Thymus (tissue), 11 donors: ENCODE measurements around the gene MCAT. TPM values are rescaled to one million over a fixed set of nuclear protein-coding genes. Genes with fewer than 3 reads are reported as not detected.

ENCODE experiments used
- DNase-seq, 9 donors: peaks; one replicate each; pipeline ENCODE4 v3.0.0-alpha.2; 2013; ENCODE audit warnings: low spot score in 9 of 9, low read depth in 6 of 9, missing footprints in 1 of 9
- H3K27ac ChIP-seq, 2 donors: one replicate each; pipeline ENCODE4 v1.5.1; 2013; ENCODE audit warnings: control low read depth in 1 of 2, low read depth in 1 of 2, low read length in 1 of 2, mild to moderate bottlenecking in 1 of 2, moderate library complexity in 1 of 2
- H3K27me3 ChIP-seq, 2 donors: one replicate each; pipeline ENCODE4 v1.5.1; 2013; ENCODE audit warnings: low read length in 1 of 2; ENCODE audit not compliant: control insufficient read depth in 2 of 2, insufficient read depth in 1 of 2
- H3K36me3 ChIP-seq, 2 donors: one replicate each; pipeline ENCODE4 v1.5.1; 2013; ENCODE audit warnings: low read length in 1 of 2, mild to moderate bottlenecking in 1 of 2, moderate library complexity in 1 of 2; ENCODE audit not compliant: control insufficient read depth in 2 of 2, insufficient read depth in 2 of 2
- H3K4me1 ChIP-seq, 2 donors: one replicate each; pipeline ENCODE4 v1.5.1; 2013; ENCODE audit warnings: low read length in 2 of 2; ENCODE audit not compliant: control insufficient read depth in 2 of 2, insufficient read depth in 2 of 2
- H3K4me3 ChIP-seq, 2 donors: one replicate each; pipeline ENCODE4 v1.5.1; 2013; ENCODE audit warnings: low read length in 2 of 2, control low read depth in 1 of 2, mild to moderate bottlenecking in 1 of 2
- H3K9me3 ChIP-seq, 2 donors: one replicate each; pipeline ENCODE4 v1.5.1; 2013; ENCODE audit warnings: low read length in 1 of 2, mild to moderate bottlenecking in 1 of 2; ENCODE audit not compliant: control insufficient read depth in 2 of 2, insufficient read depth in 1 of 2
- WGBS: extraction: QIAGEN DNeasy Blood & Tissue Kit; methylation state at CpG from one replicate; pipeline ENCODE4 v1.1.7; 2013; 5-methylcytosine and 5-hydroxymethylcytosine counted together
- polyA plus RNA-seq: library from polyadenylated mRNA; stranded (reverse); fragments of 200-250 nt; gene quantifications from one replicate; pipeline ENCODE4 v1.2.3, GENCODE V29; 2013
- total RNA-seq: library from RNA; stranded (reverse); fragments of 120-200 nt; gene quantifications from one replicate; pipeline ENCODE4 v1.2.4, GENCODE V29; 2013
- donor health status: healthy.

MCAT gene
- total and polyA plus RNA-seq, 2 donors, result 11.7 to 12.3 TPM

DNA sequence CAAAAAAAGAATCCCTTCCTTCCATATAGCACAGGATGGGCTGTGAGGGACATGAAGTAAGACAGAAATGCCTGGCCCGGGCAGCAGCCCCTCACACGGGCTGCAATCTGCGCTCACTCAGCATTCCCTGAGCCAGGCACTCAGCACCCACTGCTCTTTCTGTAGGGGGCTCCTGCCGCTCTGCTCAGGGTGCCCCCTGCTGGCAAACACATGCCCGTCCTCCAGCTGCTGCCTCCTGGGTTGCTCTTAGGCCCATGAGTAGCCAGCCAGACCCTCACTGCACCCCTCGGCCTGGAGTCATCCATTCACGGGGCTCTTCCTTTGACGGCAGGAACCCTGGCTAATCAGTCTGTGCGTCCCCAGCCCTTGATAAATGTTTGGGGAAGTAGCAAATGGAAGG, 6.9 kb downstream of the MCAT start:
- Histone ChIP-seq H3K27ac (no peak overlapping the region), H3K36me3 (peaks cover 79 to 90% of the 10 kb centered on the region in 2 donors), H3K9me3 (peaks cover 0 to 4% of the 10 kb centered on the region in 2 donors), H3K27me3 (no peaks in the 10 kb centered on the region), H3K4me1 (no peaks in the 10 kb centered on the region), H3K4me3 (no peak overlapping the region)
- 52% methylated on average over 9 of the region's 9 CpGs for WGBS
- peak in 3 of 9 donors; percentile 56 to 71 (median 70) for DNase-seq

DNA sequence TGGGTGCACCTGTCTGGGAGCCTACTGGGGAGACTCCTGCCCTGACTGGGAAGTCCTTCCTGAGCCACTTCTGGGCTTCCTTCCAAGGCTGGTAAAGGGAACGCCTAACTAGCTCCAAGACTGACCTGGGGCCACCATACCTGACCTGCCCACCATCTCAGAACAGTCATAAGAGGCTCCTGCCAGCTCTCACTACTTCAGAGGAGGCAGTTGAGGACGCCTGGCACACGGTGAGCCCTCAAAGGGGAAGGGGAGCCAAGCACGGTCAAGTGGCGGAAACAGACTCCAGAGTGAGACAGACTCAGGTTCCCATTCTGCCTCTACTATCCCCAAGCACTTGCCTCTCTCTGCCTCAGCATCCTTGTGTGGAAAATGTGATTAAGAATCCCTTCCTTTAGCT, 7.6 kb downstream of the MCAT start:
- Histone ChIP-seq H3K4me1 (no peaks in the 10 kb centered on the region), H3K9me3 (peaks cover 0 to 4% of the 10 kb centered on the region in 2 donors), H3K36me3 (peaks cover 73 to 85% of the 10 kb centered on the region in 2 donors), H3K4me3 (no peak overlapping the region), H3K27me3 (no peaks in the 10 kb centered on the region), H3K27ac (no peak overlapping the region)
- DNase-seq, result no peak
- WGBS, result 98% methylated on average over 5 of the region's 5 CpGs

DNA sequence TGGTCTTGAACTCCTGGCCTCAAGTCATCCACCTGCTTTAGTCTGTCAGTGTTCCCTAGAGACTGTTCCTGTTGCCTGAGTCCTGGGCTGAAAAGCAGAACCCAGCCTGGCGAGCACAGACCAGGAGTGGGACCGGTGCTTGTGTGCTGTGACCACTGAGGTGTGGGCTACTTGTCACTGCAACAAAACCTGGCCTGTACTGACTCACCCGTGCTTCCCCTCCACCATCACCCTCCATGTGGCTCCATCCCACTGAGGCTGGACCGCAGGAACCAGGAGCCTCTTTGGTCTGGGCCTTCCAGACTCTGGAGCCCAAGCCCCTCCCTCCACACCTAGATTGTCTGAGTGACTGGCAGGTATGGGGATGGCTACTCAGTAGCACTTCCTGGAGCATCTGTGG, 8.6 kb downstream of the MCAT start:
- WGBS, result 98% methylated on average over 4 of the region's 4 CpGs
- H3K36me3 ChIP-seq, result peaks cover 67 to 78% of the 10 kb centered on the region in 2 donors
- H3K27ac ChIP-seq, result no peak overlapping the region

GRCh38 chr22:43133401-43133800, 9.8 kb downstream of the MCAT start:
- WGBS, result 98% methylated on average over 9 of the region's 9 CpGs
- no peaks in the 10 kb centered on the region for H3K27me3 ChIP-seq
- H3K27ac ChIP-seq, result no peak overlapping the region
- no peak overlapping the region for H3K4me3 ChIP-seq
- no peak for DNase-seq
- H3K4me1 ChIP-seq, result peaks cover 14 to 21% of the 10 kb centered on the region in 2 donors
- H3K36me3 ChIP-seq, result peaks cover 56 to 69% of the 10 kb centered on the region in 2 donors
- H3K9me3 ChIP-seq, result peaks cover 0 to 4% of the 10 kb centered on the region in 2 donors

More for the DNA sequence above, 8.6 kb downstream of the MCAT start:
- H3K4me1 ChIP-seq, result peaks cover 3 to 9% of the 10 kb centered on the region in 2 donors
- no peak for DNase-seq
- no peaks in the 10 kb centered on the region for H3K27me3 ChIP-seq
- no peak overlapping the region for H3K4me3 ChIP-seq
- peaks cover 0 to 4% of the 10 kb centered on the region in 2 donors for H3K9me3 ChIP-seq

DNA sequence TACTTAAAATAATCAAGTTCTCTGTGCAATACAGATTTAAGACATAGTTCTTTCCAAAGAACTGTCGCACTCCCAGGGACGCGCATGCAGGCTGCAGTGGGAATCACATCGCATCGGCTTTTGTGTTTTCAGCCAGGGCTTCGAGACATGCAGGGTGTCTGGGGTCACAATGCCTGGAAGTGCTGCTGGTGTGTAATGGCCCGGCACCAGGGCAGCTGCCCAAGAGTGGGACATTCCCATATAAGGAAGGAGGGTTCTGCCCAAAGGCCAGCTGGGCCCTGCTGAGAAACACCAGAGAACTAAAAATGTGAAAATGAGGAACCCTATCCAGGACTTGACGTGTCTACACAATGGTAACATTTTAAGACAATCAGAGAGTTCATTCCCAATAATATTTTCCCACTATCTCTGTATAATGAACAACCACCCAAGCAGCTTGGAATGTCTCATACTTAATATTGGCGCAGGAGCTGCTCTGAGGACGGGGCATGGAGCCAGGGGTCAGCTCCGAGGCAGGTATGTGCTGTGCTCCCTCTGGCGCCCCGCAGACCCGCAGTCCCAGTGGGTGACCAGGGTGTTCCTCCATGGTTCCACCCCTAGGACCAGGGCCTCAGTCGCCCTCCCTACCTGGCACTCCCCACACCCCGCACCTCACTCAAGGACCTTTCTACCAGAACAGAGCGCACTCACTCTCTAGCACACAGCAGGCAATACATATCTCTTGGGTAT, 11.3 kb downstream of the MCAT start:
- H3K27me3 ChIP-seq, result no peaks in the 10 kb centered on the region
- WGBS, result 97% methylated on average over 17 of the region's 17 CpGs
- peaks cover 41 to 54% of the 10 kb centered on the region in 2 donors for H3K36me3 ChIP-seq
- peaks cover 0 to 4% of the 10 kb centered on the region in 2 donors for H3K9me3 ChIP-seq
- H3K27ac ChIP-seq, result no peak overlapping the region
- H3K4me3 ChIP-seq, result no peak overlapping the region
- H3K4me1 ChIP-seq, result peaks cover 22 to 36% of the 10 kb centered on the region in 2 donors
- no peak for DNase-seq

DNA sequence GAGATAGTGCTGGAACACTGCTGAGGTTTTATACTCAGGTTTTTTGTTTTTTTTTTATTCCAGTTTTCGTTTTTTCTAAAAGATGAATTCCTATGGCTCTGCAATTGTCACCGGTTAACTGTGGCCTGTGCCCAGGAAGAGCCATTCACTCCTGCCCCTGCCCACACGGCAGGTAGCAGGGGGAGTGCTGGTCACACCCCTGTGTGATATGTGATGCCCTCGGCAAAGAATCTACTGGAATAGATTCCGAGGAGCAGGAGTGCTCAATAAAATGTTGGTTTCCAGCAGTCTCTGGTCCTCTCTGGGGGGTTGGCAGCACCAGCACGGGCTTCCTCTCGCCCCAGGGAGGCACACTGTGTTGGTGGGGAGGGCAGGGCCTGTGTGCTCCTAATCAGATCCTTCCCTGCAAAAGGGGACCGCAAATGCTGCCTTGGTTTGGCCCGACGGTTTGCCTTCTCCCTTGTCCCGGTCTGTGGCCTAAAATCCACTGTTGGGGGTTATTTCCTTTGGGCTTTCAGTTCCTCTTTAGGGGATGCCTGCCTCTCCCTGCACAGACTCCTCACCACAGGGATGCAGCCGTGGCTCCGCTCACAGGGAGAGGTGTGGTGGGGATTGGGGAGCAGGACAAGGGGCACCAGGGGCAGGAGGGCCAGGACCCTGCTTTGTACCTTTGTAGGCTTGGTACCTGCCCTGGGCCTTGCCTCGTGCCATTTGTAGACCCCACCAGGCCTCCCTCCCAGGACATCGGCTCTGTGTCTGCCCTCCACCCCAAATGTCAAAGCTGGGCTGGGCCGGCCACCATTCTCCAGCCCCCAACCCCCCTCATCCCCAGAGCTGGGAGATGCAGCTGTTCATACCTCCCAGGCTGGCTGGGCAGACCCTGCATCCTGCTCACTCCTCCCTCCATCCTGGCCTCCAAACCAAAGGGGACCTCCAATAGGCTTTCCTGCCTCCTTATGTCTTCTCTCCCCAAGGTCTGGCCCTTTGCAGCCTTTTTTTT, 13.5 kb downstream of the MCAT start:
- peaks cover 0 to 4% of the 10 kb centered on the region in 2 donors for H3K9me3 ChIP-seq
- no peak overlapping the region for H3K4me3 ChIP-seq
- H3K27ac ChIP-seq, result peak overlapping the region in 1 of 2 donors; percentile 67
- H3K27me3 ChIP-seq, result no peaks in the 10 kb centered on the region
- peak in 1 of 9 donors; percentile 37 for DNase-seq
- H3K4me1 ChIP-seq, result peaks cover 22 to 42% of the 10 kb centered on the region in 2 donors
- 62% methylated on average over 16 of the region's 16 CpGs for WGBS
- peaks cover 25 to 34% of the 10 kb centered on the region in 2 donors for H3K36me3 ChIP-seq

- Histone ChIP-seq H3K27ac (peak overlapping the region in 1 of 2 donors; percentile 68), H3K27me3 (no peaks in the 10 kb centered on the region), H3K4me3 (no peak overlapping the region), H3K9me3 (peaks cover 0 to 8% of the 10 kb centered on the region in 2 donors), H3K36me3 (peaks cover 19 to 27% of the 10 kb centered on the region in 2 donors), H3K4me1 (peaks cover 22 to 42% of the 10 kb centered on the region in 2 donors)
- DNase-seq, result peak in 4 of 9 donors; percentile 73 to 85 (median 78)
- WGBS, result 30% methylated on average over 20 of the region's 20 CpGs
Observed at GRCh38 chr22:43128928-43129424, 14.2 kb downstream of the MCAT start.

DNA sequence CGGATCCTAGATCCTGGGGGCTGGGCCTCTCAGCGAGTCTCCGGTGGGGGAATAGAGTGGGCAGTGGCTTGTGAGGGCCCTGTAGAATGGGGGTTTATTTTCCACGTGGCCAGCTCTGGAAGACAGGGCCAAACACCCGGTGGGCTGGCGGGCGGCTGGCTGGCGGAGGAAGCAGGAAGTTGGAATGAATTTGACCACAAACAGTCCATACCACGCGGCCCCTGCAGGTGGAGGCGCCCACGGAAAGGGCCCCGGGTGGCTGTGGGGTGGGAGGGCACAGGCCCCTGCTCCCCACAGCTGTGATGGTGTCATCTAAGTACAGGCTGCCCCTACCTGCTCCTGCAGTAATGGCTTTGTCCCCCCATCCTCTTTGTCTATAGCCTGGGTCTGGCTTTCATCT, 15.1 kb downstream of the MCAT start:
- Histone ChIP-seq H3K4me3 (no peak overlapping the region), H3K27me3 (no peaks in the 10 kb centered on the region), H3K4me1 (peaks cover 22 to 44% of the 10 kb centered on the region in 2 donors), H3K27ac (peak overlapping the region in 1 of 2 donors; percentile 57), H3K36me3 (peaks cover 12 to 21% of the 10 kb centered on the region in 2 donors), H3K9me3 (peaks cover 0 to 6% of the 10 kb centered on the region in 2 donors)
- WGBS, result 9% methylated on average over 13 of the region's 13 CpGs
- peak in 1 of 9 donors; percentile 47 for DNase-seq
